ENCODE results near the gene TBC1D1. TPM values are rescaled to one million over a fixed set of nuclear protein-coding genes. Genes with fewer than 3 reads are reported as not detected.
"Not testable (repeated sequence)": the region's sequence is repeated elsewhere in the genome, so short reads cannot be mapped to it uniquely, and the experiment has no call there.

Gene TBC1D1
- total RNA-seq, 1 donor from 2014 or later = 58.5 TPM

- H3K27me3 Mint-ChIP-seq (ENCODE audit: low read depth) = no peaks in the 10 kb centered on the region
- H3K27ac Mint-ChIP-seq = no peak overlapping the region
- H3K36me3 Mint-ChIP-seq (ENCODE audit: low read depth) = no peaks in the 10 kb centered on the region
- intact Hi-C loops (cut with micrococcal nuclease) = no loop called here
- H3K4me1 Mint-ChIP-seq (ENCODE audit: low read depth) = peaks cover 9% of the 10 kb centered on the region
- no peak overlapping the region for H3K4me3 Mint-ChIP-seq (ENCODE audit: low read depth)
- H3K9me3 Mint-ChIP-seq = peaks cover 3% of the 10 kb centered on the region
- no peak for DNase-seq (ENCODE audit: low spot score)
Measured at GRCh38 chr4:37966044-37966443, 75.2 kb downstream of the TBC1D1 start.

GRCh38 chr4:37967736-37968135, 76.9 kb downstream of the TBC1D1 start:
- intact Hi-C loops (cut with micrococcal nuclease) = no loop called here
- peaks cover 9% of the 10 kb centered on the region for H3K4me1 Mint-ChIP-seq (ENCODE audit: low read depth)
- H3K27ac Mint-ChIP-seq = no peak overlapping the region
- H3K36me3 Mint-ChIP-seq (ENCODE audit: low read depth) = no peaks in the 10 kb centered on the region
- peaks cover 3% of the 10 kb centered on the region for H3K9me3 Mint-ChIP-seq
- DNase-seq (ENCODE audit: low spot score) = no peak
- H3K4me3 Mint-ChIP-seq (ENCODE audit: low read depth) = no peak overlapping the region
- no peaks in the 10 kb centered on the region for H3K27me3 Mint-ChIP-seq (ENCODE audit: low read depth)

DNA sequence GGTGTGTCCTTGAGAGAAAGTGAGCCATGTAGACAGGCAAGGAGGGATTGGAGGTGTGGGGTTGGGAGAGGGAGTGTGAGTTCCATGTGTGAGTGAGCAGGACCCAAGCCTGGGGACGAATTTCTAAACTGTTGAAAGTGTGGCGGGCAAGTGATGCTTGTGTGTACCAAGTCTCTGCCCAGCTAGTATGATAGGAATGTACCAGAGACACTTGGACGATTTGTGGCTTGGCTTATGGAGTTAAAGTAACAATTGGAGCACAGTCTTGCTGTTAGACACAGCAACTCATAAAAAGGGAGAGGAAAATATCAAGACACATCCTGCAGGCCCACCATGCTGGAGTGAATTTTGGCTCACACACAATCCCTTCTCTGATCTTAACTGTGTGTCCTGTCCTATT, 77.9 kb downstream of the TBC1D1 start:
- no peak overlapping the region for H3K4me3 Mint-ChIP-seq (ENCODE audit: low read depth)
- no peaks in the 10 kb centered on the region for H3K36me3 Mint-ChIP-seq (ENCODE audit: low read depth)
- no peak for DNase-seq (ENCODE audit: low spot score)
- peaks cover 14% of the 10 kb centered on the region for H3K4me1 Mint-ChIP-seq (ENCODE audit: low read depth)
- H3K9me3 Mint-ChIP-seq = peaks cover 3% of the 10 kb centered on the region
- H3K27me3 Mint-ChIP-seq (ENCODE audit: low read depth) = no peaks in the 10 kb centered on the region
- no peak overlapping the region for H3K27ac Mint-ChIP-seq
- intact Hi-C loops (cut with micrococcal nuclease) = no loop called here

DNA sequence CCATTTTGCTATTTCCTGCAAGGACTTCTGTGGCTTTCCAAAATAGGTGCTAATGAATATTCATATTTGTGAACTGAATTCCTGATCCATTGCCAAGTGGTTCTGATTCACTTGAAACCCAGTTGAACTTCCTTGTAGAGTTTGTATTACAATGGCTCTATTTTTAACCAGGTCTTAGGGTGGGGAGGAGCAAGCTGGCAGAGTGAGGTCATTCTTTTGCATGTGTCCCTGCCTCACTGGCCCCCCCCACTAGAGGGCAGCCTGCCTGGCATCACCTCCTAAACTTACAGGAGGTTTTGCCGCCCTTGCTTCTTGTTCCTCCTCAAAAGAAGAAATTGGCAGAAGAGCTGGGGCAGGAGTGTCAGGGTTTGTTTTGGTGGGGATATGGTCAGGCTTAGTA, 79.8 kb downstream of the TBC1D1 start:
- Mint-ChIP-seq H3K4me3 (ENCODE audit: low read depth) (no peak overlapping the region), H3K9me3 (peaks cover 3% of the 10 kb centered on the region), H3K36me3 (ENCODE audit: low read depth) (no peaks in the 10 kb centered on the region), H3K27ac (no peak overlapping the region), H3K4me1 (ENCODE audit: low read depth) (peaks cover 11% of the 10 kb centered on the region), H3K27me3 (ENCODE audit: low read depth) (no peaks in the 10 kb centered on the region)
- intact Hi-C loops (cut with micrococcal nuclease) = loop anchor here (10.0 kb wide), 1 partner anchor 286 kb away; the partner anchor contains the start of gene RELL1
- peak; percentile 31 for DNase-seq (ENCODE audit: low spot score)

GRCh38 chr4:37971202-37971601, 80.3 kb downstream of the TBC1D1 start:
- intact Hi-C loops (cut with micrococcal nuclease) = loop anchor here (10.0 kb wide), 1 partner anchor 286 kb away; the partner anchor contains the start of gene RELL1
- no peak overlapping the region for H3K27ac Mint-ChIP-seq
- no peak for DNase-seq (ENCODE audit: low spot score)
- H3K4me3 Mint-ChIP-seq (ENCODE audit: low read depth) = no peak overlapping the region
- H3K4me1 Mint-ChIP-seq (ENCODE audit: low read depth) = peaks cover 10% of the 10 kb centered on the region
- H3K27me3 Mint-ChIP-seq (ENCODE audit: low read depth) = no peaks in the 10 kb centered on the region
- peaks cover 3% of the 10 kb centered on the region for H3K9me3 Mint-ChIP-seq
- no peaks in the 10 kb centered on the region for H3K36me3 Mint-ChIP-seq (ENCODE audit: low read depth)

GRCh38 chr4:37973441-37973840, 82.6 kb downstream of the TBC1D1 start:
- no peak overlapping the region for H3K4me3 Mint-ChIP-seq (ENCODE audit: low read depth)
- H3K36me3 Mint-ChIP-seq (ENCODE audit: low read depth) = no peaks in the 10 kb centered on the region
- H3K4me1 Mint-ChIP-seq (ENCODE audit: low read depth) = peaks cover 16% of the 10 kb centered on the region
- intact Hi-C loops (cut with micrococcal nuclease) = loop anchor here (10.0 kb wide), 1 partner anchor 289 kb away; the partner anchor contains the start of gene RELL1
- no peaks in the 10 kb centered on the region for H3K27me3 Mint-ChIP-seq (ENCODE audit: low read depth)
- no peak overlapping the region for H3K27ac Mint-ChIP-seq
- H3K9me3 Mint-ChIP-seq = peaks cover 3% of the 10 kb centered on the region
- DNase-seq (ENCODE audit: low spot score) = no peak

DNA sequence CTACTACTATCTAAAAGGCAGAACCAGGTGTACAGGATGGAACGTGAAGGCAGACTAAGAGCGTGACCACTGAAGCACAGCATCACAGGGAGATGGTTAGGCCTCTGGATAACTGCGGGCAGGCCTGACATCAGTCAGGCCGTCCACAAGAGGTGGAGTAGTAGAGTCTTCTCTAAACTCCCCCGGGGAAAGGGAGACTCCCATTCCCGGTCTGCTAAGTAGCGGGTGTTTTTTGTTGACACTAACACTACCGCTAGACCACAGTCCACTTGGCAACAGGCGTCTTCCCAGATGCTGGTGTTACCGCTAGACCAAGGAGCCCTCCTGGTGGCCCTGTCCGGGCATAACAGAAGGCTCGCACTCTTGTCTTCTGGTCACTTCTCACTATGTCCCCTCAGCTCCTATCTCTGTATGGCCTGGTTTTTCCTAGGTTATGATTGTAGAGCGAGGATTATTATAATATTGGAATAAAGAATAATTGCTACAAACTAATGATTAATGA, 84.5 kb downstream of the TBC1D1 start:
- not testable (repeated sequence) for H3K27ac Mint-ChIP-seq; DNase-seq (ENCODE audit: low spot score); H3K27me3 Mint-ChIP-seq (ENCODE audit: low read depth); H3K4me3 Mint-ChIP-seq (ENCODE audit: low read depth); H3K36me3 Mint-ChIP-seq (ENCODE audit: low read depth); H3K9me3 Mint-ChIP-seq
- intact Hi-C loops (cut with micrococcal nuclease) = loop anchor here (10.0 kb wide), 1 partner anchor 291 kb away; the partner anchor contains the start of gene RELL1
- peaks cover 26% of the 10 kb centered on the region for H3K4me1 Mint-ChIP-seq (ENCODE audit: low read depth)

DNA sequence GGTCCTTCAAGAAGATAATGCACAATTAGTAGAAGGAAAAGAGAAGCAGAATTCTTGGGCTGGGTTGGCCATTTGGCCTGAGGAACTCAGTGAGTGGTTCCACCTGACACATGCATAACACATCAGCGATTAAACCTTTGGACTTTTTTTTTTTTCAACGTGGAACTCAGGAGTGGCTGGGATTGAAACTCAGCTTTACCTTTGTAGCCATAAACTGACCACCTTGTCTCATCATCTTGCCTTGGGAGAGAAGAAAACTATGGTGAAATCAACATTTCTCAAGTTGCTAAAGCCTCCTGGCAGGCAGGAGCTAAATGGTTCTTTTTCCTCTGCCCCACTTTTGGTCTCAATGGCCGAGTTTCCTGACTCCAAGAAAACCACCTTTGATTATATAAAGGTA, 85.6 kb downstream of the TBC1D1 start:
- Mint-ChIP-seq H3K4me1 (ENCODE audit: low read depth) (peaks cover 24% of the 10 kb centered on the region), H3K27ac (no peak overlapping the region)

GRCh38 chr4:37976991-37977470, 86.1 kb downstream of the TBC1D1 start:
- Mint-ChIP-seq H3K9me3 (no peaks in the 10 kb centered on the region), H3K4me3 (ENCODE audit: low read depth) (peak overlapping the region; percentile 68), H3K27me3 (ENCODE audit: low read depth) (no peaks in the 10 kb centered on the region), H3K36me3 (ENCODE audit: low read depth) (no peaks in the 10 kb centered on the region), H3K27ac (no peak overlapping the region), H3K4me1 (ENCODE audit: low read depth) (peaks cover 28% of the 10 kb centered on the region)
- peak; percentile 74 for DNase-seq (ENCODE audit: low spot score)
- intact Hi-C loops (cut with micrococcal nuclease) = loop anchor here (10.0 kb wide), 1 partner anchor 292 kb away; the partner anchor contains the start of gene RELL1

More for the DNA sequence above, 85.6 kb downstream of the TBC1D1 start:
- H3K36me3 Mint-ChIP-seq (ENCODE audit: low read depth) = no peaks in the 10 kb centered on the region
- intact Hi-C loops (cut with micrococcal nuclease) = loop anchor here (10.0 kb wide), 1 partner anchor 292 kb away; the partner anchor contains the start of gene RELL1
- no peak for DNase-seq (ENCODE audit: low spot score)
- no peaks in the 10 kb centered on the region for H3K9me3 Mint-ChIP-seq
- H3K4me3 Mint-ChIP-seq (ENCODE audit: low read depth) = peak overlapping the region; percentile 68
- no peaks in the 10 kb centered on the region for H3K27me3 Mint-ChIP-seq (ENCODE audit: low read depth)

DNA sequence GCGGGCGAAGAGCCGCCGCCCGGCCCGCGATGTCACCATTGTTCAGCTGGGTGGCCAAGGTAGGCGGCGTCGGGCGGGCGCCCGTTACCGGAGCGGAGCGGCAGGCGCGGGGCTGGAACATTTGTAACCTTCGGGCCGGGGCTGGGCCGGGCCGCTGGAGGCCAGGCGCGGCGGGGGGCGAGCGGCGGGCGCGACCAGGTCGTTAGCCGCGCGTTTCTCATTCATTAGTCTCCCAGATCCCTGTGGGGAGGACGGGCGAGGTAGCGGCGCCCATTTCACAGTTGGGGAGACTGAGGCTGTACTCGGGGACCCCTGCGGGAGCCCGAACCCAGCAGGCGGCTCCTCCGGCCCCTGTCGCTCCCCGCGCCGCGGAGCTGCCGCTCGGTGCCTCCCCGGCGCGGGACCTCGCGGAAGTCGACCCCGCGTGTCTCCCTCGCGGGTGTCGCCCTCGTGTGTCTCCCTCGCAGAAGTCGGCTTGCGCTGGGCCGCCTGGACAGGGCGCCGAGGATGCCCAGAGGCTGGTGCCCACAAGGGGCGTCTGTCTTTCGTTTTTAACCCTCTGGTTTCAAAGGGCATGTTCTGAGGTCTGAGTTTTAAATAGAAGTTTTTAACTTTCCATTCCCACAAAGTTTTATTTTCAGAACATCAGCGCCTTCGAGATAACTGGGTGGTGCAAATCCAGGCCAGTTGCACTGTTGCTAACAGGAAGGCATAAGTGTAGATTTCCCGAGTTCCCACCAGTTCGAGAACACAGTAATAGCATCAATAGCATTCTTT, 86.8 kb downstream of the TBC1D1 start:
- Mint-ChIP-seq H3K9me3 (no peaks in the 10 kb centered on the region), H3K27ac (peak overlapping the region; percentile 78), H3K4me1 (ENCODE audit: low read depth) (peaks cover 28% of the 10 kb centered on the region), H3K4me3 (ENCODE audit: low read depth) (peak overlapping the region; percentile 81), H3K36me3 (ENCODE audit: low read depth) (no peaks in the 10 kb centered on the region), H3K27me3 (ENCODE audit: low read depth) (no peaks in the 10 kb centered on the region)
- intact Hi-C loops (cut with micrococcal nuclease) = loop anchor here (1.0 to 10.0 kb wide), 4 partner anchors 48 to 293 kb away; partner anchors contain the start of genes PGM2, RELL1 and TBC1D1
- peak; percentile 71 for DNase-seq (ENCODE audit: low spot score)

DNA sequence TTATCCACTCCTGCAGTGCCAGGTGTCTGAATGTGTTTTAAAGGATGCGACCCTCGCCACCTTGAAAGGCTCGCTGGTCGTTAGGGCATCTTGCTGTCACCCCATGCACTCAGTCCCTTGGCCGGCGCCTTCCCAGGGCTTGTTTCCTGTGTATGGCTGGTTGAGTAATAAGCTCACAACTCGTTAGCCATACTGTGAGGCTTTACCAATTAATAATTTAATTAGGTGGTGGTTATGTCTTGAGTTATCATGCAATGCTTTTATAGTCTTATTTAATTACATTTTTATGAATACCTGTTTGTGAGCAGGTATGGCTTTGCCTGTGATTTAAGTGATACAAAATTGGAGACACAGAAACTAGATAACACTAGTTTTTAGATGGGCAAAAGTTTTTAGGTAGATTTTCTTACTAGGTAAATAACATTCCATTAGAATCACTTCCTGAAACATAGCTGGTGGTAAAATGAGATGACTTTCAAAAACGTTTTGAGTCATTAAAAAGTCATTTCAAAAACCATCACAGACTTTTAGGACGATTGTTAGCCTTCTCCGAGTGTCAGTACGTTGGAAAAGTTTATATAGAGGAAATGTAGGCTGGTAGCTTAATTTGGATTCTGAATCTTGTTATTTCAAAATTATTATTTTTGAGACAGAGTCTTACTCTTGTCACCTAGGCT, 87.5 kb downstream of the TBC1D1 start:
- peak overlapping the region; percentile 81 for H3K4me3 Mint-ChIP-seq (ENCODE audit: low read depth)
- H3K9me3 Mint-ChIP-seq = no peaks in the 10 kb centered on the region
- peak overlapping the region; percentile 78 for H3K27ac Mint-ChIP-seq
- no peaks in the 10 kb centered on the region for H3K27me3 Mint-ChIP-seq (ENCODE audit: low read depth)
- peak; percentile 11 for DNase-seq (ENCODE audit: low spot score)
- intact Hi-C loops (cut with micrococcal nuclease) = loop anchor here (1.0 to 10.0 kb wide), 4 partner anchors 49 to 294 kb away; partner anchors contain the start of genes PGM2, RELL1 and TBC1D1
- H3K36me3 Mint-ChIP-seq (ENCODE audit: low read depth) = no peaks in the 10 kb centered on the region
- peaks cover 23% of the 10 kb centered on the region for H3K4me1 Mint-ChIP-seq (ENCODE audit: low read depth)

- DNase-seq (ENCODE audit: low spot score) = no peak
- peaks cover 24% of the 10 kb centered on the region for H3K4me1 Mint-ChIP-seq (ENCODE audit: low read depth)
- intact Hi-C loops (cut with micrococcal nuclease) = no loop called here
Measured at GRCh38 chr4:37980246-37980645, 89.4 kb downstream of the TBC1D1 start.

More at GRCh38 chr4:37980246-37980645, 89.4 kb downstream of the TBC1D1 start:
- Mint-ChIP-seq H3K4me3 (ENCODE audit: low read depth) (no peak overlapping the region), H3K36me3 (ENCODE audit: low read depth) (peaks cover 3% of the 10 kb centered on the region), H3K9me3 (no peaks in the 10 kb centered on the region), H3K27me3 (ENCODE audit: low read depth) (no peaks in the 10 kb centered on the region), H3K27ac (no peak overlapping the region)
